ENCODE results near the gene DDX1. TPM values are rescaled to one million over a fixed set of nuclear protein-coding genes. Genes with fewer than 3 reads are reported as not detected.
"Not testable (repeated sequence)": the region's sequence is repeated elsewhere in the genome, so short reads cannot be mapped to it uniquely, and the experiment has no call there.

The DDX1 gene
- total and polyA plus RNA-seq, 8 donors, result 26.8 to 98.2 (median 54.7) TPM

DNA sequence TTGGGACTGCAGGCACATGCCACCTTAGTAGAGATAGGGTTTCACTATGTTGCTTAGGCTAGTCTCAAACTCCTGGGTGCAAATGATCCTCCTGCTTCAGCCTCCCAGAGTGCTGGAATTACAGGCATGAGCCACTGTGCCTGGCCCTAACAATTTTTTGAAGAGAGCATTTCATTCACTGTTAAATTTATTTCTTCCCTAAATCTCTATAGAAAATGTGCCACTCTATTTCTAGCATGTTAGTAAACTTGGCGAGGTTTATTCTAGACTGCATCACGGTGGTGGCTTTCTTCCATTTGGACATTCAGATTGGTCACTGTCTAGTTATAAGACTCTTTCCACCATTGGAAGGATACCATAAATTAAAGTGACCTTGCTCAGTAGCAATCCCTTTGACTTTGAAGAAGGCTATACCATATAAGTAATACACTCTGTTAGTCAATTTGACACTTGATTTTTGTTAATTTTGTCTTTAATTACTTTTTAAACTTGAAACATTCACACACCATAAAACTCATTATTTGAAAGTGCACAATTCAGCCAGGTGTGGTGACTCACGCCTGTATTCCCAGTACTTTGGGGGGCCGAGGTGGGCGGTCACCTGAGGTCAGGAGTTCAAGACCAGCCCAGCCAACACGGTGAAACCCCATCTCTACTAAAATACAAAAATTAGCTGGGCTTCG is 16.2 kb downstream of the DDX1 start:
- Histone ChIP-seq H3K9me3 (no peaks in the 10 kb centered on the region), H3K4me1 (no peaks in the 10 kb centered on the region), H3K36me3 (peaks cover 67 to 80% (median 79%) of the 10 kb centered on the region in 4 donors), H3K27ac (no peak overlapping the region), H3K27me3 (no peaks in the 10 kb centered on the region), H3K4me3 (no peak overlapping the region)
- DNase-seq, result no peak
- intact Hi-C loops (cut with DNase I; ENCODE audit: low total_unique reads), result no loop called here
- TF ChIP-seq POLR2AphosphoS5 (IDR thresholded peaks at IDR 0.05), result no peak
- TF ChIP-seq POLR2A (IDR thresholded peaks at IDR 0.05), result no peak
- TF ChIP-seq, protein P1, sequence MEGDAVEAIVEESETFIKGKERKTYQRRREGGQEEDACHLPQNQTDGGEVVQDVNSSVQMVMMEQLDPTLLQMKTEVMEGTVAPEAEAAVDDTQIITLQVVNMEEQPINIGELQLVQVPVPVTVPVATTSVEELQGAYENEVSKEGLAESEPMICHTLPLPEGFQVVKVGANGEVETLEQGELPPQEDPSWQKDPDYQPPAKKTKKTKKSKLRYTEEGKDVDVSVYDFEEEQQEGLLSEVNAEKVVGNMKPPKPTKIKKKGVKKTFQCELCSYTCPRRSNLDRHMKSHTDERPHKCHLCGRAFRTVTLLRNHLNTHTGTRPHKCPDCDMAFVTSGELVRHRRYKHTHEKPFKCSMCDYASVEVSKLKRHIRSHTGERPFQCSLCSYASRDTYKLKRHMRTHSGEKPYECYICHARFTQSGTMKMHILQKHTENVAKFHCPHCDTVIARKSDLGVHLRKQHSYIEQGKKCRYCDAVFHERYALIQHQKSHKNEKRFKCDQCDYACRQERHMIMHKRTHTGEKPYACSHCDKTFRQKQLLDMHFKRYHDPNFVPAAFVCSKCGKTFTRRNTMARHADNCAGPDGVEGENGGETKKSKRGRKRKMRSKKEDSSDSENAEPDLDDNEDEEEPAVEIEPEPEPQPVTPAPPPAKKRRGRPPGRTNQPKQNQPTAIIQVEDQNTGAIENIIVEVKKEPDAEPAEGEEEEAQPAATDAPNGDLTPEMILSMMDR (IDR thresholded peaks at IDR 0.05), result no peak
- no peak for TF ChIP-seq EP300 (IDR thresholded peaks at IDR 0.05)
- WGBS, 5 donors, result 92 to 97% (median 95%) methylated on average over 7 of the region's 7 CpGs

DNA sequence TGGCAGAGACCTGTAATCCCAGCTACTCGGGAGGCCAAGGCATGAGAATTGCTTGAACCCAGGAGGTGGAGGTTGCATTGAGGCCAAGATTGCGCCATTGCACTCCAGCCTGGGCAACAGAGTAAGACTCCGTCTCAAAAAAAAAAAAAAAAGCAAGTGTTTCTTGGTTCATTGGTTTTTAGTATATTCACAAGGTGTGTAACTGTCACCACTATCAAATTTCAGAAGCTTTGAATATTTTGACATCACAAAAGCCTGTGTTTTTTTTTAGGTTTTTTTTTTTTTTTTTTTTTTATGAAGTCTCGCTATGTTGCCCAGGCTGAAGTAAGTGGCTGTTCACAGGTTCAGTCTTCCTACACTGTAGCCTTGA is 16.7 kb downstream of the DDX1 start:
- H3K27ac ChIP-seq, result no peak overlapping the region
- TF ChIP-seq POLR2AphosphoS5 (IDR thresholded peaks at IDR 0.05), result no peak
- TF ChIP-seq, protein P1 (IDR thresholded peaks at IDR 0.05), result no peak
- TF ChIP-seq POLR2A (IDR thresholded peaks at IDR 0.05), result no peak
- no peak for TF ChIP-seq EP300 (IDR thresholded peaks at IDR 0.05)
- no peaks in the 10 kb centered on the region for H3K27me3 ChIP-seq
- intact Hi-C loops (cut with DNase I; ENCODE audit: low total_unique reads), result no loop called here
- 96 to 99% (median 97%) methylated on average over 4 of the region's 4 CpGs for WGBS, 5 donors
- H3K9me3 ChIP-seq, result no peaks in the 10 kb centered on the region
- no peak overlapping the region for H3K4me3 ChIP-seq
- no peak for DNase-seq
- peaks cover 66 to 80% (median 79%) of the 10 kb centered on the region in 4 donors for H3K36me3 ChIP-seq
- no peaks in the 10 kb centered on the region for H3K4me1 ChIP-seq

DNA sequence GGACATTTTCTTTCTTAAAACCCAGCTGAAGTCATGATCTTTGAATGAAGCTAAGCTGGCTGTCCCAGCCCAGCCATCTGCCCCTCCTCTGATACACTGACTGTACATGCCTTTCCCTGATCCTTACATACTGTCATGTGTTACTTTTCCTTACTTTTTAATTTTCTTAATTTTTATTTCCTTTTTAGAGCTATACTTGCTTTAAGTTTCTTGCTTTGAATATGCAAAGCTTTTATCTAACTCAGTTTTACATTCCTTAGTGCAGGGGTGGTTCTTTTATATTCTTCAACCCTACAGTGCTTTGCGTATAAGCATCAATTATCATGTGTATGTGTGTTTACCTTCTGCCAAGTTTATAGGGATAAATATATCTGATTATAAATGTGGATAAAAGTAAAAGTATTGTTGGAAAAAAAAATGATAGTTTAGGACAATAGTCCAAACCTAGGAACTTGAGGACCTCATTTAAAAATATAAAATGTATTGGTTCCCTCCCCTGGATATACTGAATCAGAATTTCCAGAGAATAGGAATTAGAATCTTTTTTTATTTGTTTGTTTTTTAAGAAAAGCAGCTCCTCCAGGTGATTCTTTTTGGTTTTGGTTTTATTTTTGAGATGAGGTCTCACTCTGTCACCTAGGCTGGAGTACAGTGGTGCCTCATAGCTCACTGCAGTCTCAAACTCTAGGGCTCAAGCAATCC is 17.8 kb downstream of the DDX1 start:
- WGBS, 5 donors, result 96 to 100% (median 100%) methylated on average over 1 of the region's 1 CpG
- Histone ChIP-seq H3K36me3 (peaks cover 57 to 80% (median 79%) of the 10 kb centered on the region in 4 donors), H3K27ac (no peak overlapping the region), H3K27me3 (no peaks in the 10 kb centered on the region), H3K4me1 (no peaks in the 10 kb centered on the region), H3K9me3 (no peaks in the 10 kb centered on the region), H3K4me3 (no peak overlapping the region)
- TF ChIP-seq, protein P1 (IDR thresholded peaks at IDR 0.05), result no peak
- TF ChIP-seq POLR2AphosphoS5 (IDR thresholded peaks at IDR 0.05), result no peak
- no peak for TF ChIP-seq EP300 (IDR thresholded peaks at IDR 0.05)
- no peak for TF ChIP-seq POLR2A (IDR thresholded peaks at IDR 0.05)
- no peak for DNase-seq
- intact Hi-C loops (cut with DNase I; ENCODE audit: low total_unique reads), result no loop called here

DNA sequence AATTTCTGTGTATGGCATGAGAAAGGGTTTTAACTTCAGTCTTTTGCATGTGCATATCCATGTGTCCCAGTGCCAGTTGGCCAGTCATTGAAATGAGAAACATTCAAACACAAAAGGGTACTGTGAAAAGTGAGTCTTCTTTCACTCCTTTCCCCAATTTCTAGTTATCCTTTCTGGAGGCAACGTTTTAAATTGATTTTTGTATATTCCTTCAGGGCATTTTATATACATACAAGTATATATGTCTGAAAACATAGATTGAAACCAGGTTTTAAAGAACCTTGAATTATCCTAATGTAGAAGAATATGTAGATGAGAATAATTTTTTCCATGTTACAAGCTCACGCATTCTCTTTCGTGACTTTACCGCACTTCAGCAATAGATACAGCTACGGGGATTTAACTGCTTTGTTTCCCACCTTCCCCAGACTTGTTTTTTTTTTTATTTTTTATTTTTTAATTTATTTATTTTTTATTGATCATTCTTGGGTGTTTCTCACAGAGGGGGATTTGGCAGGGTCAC is 18.8 kb downstream of the DDX1 start:
- intact Hi-C loops (cut with DNase I; ENCODE audit: low total_unique reads), result no loop called here
- TF ChIP-seq POLR2A (IDR thresholded peaks at IDR 0.05) (no peak), EP300 (IDR thresholded peaks at IDR 0.05) (no peak), POLR2AphosphoS5 (IDR thresholded peaks at IDR 0.05) (no peak)
- TF ChIP-seq, protein P1 (IDR thresholded peaks at IDR 0.05), result no peak
- Histone ChIP-seq H3K36me3 (peaks cover 47 to 80% (median 77%) of the 10 kb centered on the region in 4 donors), H3K27ac (no peak overlapping the region), H3K4me3 (no peak overlapping the region), H3K9me3 (no peaks in the 10 kb centered on the region), H3K4me1 (peaks cover 0 to 6% (median 0%) of the 10 kb centered on the region in 4 donors), H3K27me3 (no peaks in the 10 kb centered on the region)
- no peak for DNase-seq
- 94 to 98% (median 96%) methylated on average over 5 of the region's 5 CpGs for WGBS, 5 donors

DNA sequence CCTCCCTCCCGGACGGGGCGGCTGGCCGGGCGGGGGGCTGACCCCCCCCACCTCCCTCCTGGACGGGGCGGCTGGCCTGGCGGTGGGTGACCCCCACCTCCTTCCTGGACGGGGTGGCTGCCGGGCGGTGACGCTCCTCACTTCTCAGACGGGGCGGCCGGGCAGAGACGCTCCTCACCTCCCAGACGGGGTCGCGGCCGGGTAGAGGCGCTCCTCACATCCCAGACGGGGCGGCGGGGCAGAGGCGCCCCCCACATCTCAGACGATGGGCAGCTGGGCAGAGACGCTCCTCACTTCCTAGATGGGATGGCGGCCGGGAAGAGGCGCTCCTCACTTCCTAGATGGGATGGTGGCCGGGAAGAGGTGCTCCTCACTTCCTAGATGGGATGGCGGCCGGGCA is 20.4 kb downstream of the DDX1 start:
- intact Hi-C loops (cut with DNase I; ENCODE audit: low total_unique reads), result not testable (repeated sequence)
- H3K36me3 ChIP-seq, result peaks cover 31 to 77% (median 75%) of the 10 kb centered on the region in 4 donors

More for the DNA sequence above, 20.4 kb downstream of the DDX1 start:
- H3K4me3 ChIP-seq, H3K4me1 ChIP-seq, DNase-seq, H3K27me3 ChIP-seq, H3K27ac ChIP-seq, H3K9me3 ChIP-seq: not testable (repeated sequence)
- WGBS, 5 donors, result 92 to 100% (median 96%) methylated on average over 6 to 28 of the region's 33 CpGs
